Stimulated activated naive CD8-positive, alpha-beta T cell treated with anti-CD3 and anti-CD28 coated beads, Interleukin-15, Interleukin-2, amounts not matched to agents 100 ng/mL and 50 ng/mL, for 24 hours (primary cell): Measurements from ENCODE around the gene INTS14.

Experiments used
- H3K27ac Mint-ChIP-seq: one replicate; pipeline ENCODE4 v1.8.0; 2021; ENCODE audit warnings: mild to moderate bottlenecking, mixed read lengths
- H3K27me3 Mint-ChIP-seq: one replicate; pipeline ENCODE4 v1.8.0; 2021; ENCODE audit warnings: mixed read lengths
- H3K36me3 Mint-ChIP-seq: one replicate; pipeline ENCODE4 v1.8.0; 2021; ENCODE audit warnings: low read depth, mixed read lengths
- H3K4me1 Mint-ChIP-seq: one replicate; pipeline ENCODE4 v1.8.0; 2021; ENCODE audit warnings: low read depth, mixed read lengths
- H3K4me3 Mint-ChIP-seq: one replicate; pipeline ENCODE4 v1.8.0; 2021; ENCODE audit warnings: mild to moderate bottlenecking, mixed read lengths
- H3K9me3 Mint-ChIP-seq: one replicate; pipeline ENCODE4 v1.8.0; 2021; ENCODE audit warnings: mixed read lengths

The INTS14 gene

GRCh38 chr15:65610871-65611718, at the start of gene INTS14:
TSS of gene INTS14 (minus strand) at chr15:65611131. CDS start at chr15:65607380, 3,751 bp downstream.
- Mint-ChIP-seq H3K4me3 (peak within 1 kb of the TSS; percentile 98), H3K9me3 (no peaks in the 10 kb centered on the region), H3K27ac (peak within 1 kb of the TSS; percentile 97), H3K36me3 (peaks cover 16% of the 10 kb centered on the region), H3K27me3 (no peaks in the 10 kb centered on the region), H3K4me1 (peaks cover 45% of the 10 kb centered on the region)

- H3K27me3 Mint-ChIP-seq, result no peaks in the 10 kb centered on the region
- no peak overlapping the region for H3K4me3 Mint-ChIP-seq
- peaks cover 61% of the 10 kb centered on the region for H3K36me3 Mint-ChIP-seq
- H3K4me1 Mint-ChIP-seq, result no peaks in the 10 kb centered on the region
- no peaks in the 10 kb centered on the region for H3K9me3 Mint-ChIP-seq
- peak overlapping the region; percentile 16 for H3K27ac Mint-ChIP-seq
These were observed 48.6 kb upstream of the INTS14 start for GRCh38 chr15:65659502-65660052.

- Mint-ChIP-seq H3K4me3 (no peak overlapping the region), H3K9me3 (no peaks in the 10 kb centered on the region), H3K27ac (peak overlapping the region; percentile 17), H3K27me3 (no peaks in the 10 kb centered on the region), H3K4me1 (peaks cover 2% of the 10 kb centered on the region), H3K36me3 (peaks cover 62% of the 10 kb centered on the region)
These were observed 44.5 kb upstream of the INTS14 start for GRCh38 chr15:65655457-65655856.

DNA sequence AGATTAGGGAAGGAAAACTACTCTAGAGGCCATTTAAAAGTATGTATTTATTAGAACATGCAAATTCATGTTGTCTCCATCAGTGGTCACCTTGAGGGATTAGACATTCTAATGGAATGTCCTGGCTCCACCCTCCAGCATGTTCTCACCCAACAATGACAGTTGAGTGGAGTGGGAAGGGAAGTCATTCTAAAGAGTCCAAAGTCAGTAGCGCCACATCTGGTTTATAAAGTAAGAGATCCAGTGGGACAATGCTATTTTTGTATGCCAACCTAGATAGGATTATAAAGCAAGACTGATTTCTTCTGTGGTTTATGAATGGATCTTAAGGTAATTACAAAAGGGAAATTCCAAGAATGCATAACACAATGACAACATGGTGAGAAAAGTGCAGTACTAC, 44.1 kb upstream of the INTS14 start:
- Mint-ChIP-seq H3K4me1 (peaks cover 6% of the 10 kb centered on the region), H3K27me3 (no peaks in the 10 kb centered on the region), H3K4me3 (no peak overlapping the region), H3K36me3 (peaks cover 63% of the 10 kb centered on the region), H3K27ac (no peak overlapping the region), H3K9me3 (no peaks in the 10 kb centered on the region)

GRCh38 chr15:65653801-65654521, 43.0 kb upstream of the INTS14 start:
- Mint-ChIP-seq H3K27me3 (no peaks in the 10 kb centered on the region), H3K4me1 (peaks cover 6% of the 10 kb centered on the region), H3K36me3 (peaks cover 62% of the 10 kb centered on the region), H3K4me3 (no peak overlapping the region), H3K9me3 (no peaks in the 10 kb centered on the region), H3K27ac (no peak overlapping the region)

DNA sequence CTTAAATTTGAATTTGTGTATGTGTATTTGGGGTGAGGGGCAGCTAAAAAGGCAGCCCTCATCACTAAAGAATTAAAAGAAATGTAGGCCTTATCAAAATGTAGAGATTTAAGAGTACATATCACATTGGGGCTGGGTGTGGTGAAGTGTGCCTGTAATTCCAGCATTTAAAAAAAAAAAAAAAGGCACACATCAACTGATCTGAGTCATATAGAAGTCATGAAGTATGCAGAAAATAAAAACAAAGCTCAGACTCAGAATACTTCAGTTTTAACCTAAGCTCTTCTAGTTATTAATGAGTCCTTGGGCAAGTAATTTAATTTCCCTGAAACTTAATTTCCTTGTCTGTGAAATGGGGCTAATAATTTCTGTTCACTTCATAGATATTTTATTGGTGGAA, 42.4 kb upstream of the INTS14 start:
- Mint-ChIP-seq H3K4me3 (no peak overlapping the region), H3K9me3 (no peaks in the 10 kb centered on the region), H3K36me3 (peaks cover 58% of the 10 kb centered on the region), H3K27me3 (no peaks in the 10 kb centered on the region), H3K4me1 (peaks cover 6% of the 10 kb centered on the region), H3K27ac (no peak overlapping the region)

DNA sequence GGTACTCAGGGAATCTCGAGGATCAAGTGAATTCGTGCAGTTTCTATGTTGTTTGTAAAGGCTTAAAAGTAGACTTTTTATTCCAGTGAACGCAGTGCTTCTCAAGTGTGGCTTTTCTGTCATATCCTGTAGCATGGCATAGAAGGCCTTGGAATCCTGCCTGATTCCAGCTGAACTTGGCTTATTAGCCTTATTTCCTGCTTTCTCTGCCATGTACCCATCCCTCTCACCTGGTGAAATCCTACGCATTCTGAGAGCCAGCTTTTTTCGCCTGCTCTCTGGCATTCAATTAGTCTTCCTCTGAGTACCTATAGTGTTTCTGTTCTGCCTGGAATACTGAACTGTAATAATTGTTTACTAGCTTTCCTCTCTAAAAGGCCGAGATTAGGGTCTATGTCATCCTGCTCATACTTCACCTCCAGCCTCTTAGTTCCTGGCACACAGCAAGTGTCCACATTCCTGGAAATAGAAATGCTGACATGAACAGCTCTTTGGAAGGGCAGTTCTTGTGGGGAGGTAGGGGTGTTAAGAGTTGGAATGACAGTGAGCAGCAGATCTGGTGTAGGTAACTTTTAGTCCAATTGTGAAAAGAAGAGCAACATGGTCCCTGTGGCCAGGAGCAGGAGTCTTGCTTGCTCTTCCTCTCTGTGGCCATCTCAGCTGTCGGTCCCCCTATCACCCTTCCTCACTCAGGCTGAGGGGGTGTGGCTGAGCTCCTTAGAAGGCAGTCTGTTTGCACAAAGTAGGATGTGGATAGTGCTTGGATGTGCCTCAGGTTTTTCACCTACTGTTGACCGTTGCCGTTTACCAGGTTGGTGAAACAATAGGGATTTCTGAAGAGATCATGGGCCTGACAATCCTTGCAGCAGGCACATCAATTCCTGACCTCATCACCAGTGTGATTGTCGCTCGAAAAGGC, 41.2 kb upstream of the INTS14 start:
- no peaks in the 10 kb centered on the region for H3K27me3 Mint-ChIP-seq
- peaks cover 57% of the 10 kb centered on the region for H3K36me3 Mint-ChIP-seq
- H3K27ac Mint-ChIP-seq, result no peak overlapping the region
- H3K4me3 Mint-ChIP-seq, result no peak overlapping the region
- no peaks in the 10 kb centered on the region for H3K9me3 Mint-ChIP-seq
- H3K4me1 Mint-ChIP-seq, result peaks cover 6% of the 10 kb centered on the region

- no peaks in the 10 kb centered on the region for H3K27me3 Mint-ChIP-seq
- no peak overlapping the region for H3K4me3 Mint-ChIP-seq
- peaks cover 6% of the 10 kb centered on the region for H3K4me1 Mint-ChIP-seq
- no peak overlapping the region for H3K27ac Mint-ChIP-seq
- peaks cover 46% of the 10 kb centered on the region for H3K36me3 Mint-ChIP-seq
- H3K9me3 Mint-ChIP-seq, result no peaks in the 10 kb centered on the region
These were observed 40.1 kb upstream of the INTS14 start for GRCh38 chr15:65651042-65651322.

- Mint-ChIP-seq H3K27me3 (no peaks in the 10 kb centered on the region), H3K4me1 (peaks cover 6% of the 10 kb centered on the region), H3K4me3 (no peak overlapping the region), H3K36me3 (peaks cover 42% of the 10 kb centered on the region), H3K27ac (peak overlapping the region; percentile 70), H3K9me3 (no peaks in the 10 kb centered on the region)
These were observed 39.5 kb upstream of the INTS14 start for GRCh38 chr15:65650312-65651041.

DNA sequence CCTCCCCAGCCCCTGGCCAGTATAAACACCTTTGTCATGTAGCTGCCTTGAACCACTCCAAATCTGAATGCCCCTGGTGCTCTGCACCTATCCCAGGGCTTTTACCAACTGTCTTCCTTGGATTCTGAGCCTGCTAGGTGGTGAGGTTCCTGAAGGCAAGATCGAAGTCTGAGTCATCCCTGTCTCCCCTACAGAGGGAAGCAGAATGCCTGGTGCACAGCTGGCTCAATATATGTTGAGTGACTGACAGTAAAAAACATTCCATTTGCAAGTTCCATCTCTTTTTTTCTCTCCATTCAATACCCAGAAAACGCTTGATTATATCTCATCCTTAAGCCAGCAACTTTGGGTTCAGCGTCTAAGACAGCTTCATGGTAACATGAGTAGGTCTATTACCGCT, 35.6 kb upstream of the INTS14 start:
- Mint-ChIP-seq H3K36me3 (peaks cover 7% of the 10 kb centered on the region), H3K27me3 (no peaks in the 10 kb centered on the region), H3K9me3 (no peaks in the 10 kb centered on the region), H3K4me3 (no peak overlapping the region), H3K27ac (no peak overlapping the region), H3K4me1 (peaks cover 6% of the 10 kb centered on the region)

DNA sequence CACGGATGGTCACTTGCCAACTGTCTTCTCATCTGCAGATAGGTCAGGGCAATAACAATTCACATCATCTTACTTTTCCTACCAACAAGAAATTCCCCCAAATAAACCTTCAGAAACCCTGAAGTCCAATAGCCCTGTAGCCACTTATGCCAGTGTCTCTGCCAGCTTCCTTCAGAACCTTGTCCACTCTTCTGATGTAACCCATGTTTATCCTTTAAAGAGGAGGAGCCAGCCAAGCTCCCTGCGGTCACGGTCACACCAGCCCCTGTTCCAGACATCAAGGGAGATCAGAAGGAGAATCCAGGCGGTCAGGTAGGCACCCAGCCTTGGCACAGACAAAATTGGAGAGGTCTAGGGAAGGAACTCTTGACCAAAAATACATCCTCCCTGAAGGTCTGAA, 34.5 kb upstream of the INTS14 start:
- Mint-ChIP-seq H3K9me3 (no peaks in the 10 kb centered on the region), H3K4me1 (peaks cover 3% of the 10 kb centered on the region), H3K36me3 (peaks cover 4% of the 10 kb centered on the region), H3K27ac (no peak overlapping the region), H3K4me3 (no peak overlapping the region), H3K27me3 (no peaks in the 10 kb centered on the region)

GRCh38 chr15:65644282-65644681, 33.4 kb upstream of the INTS14 start:
- Mint-ChIP-seq H3K4me1 (no peaks in the 10 kb centered on the region), H3K27ac (peak overlapping the region; percentile 58), H3K36me3 (no peaks in the 10 kb centered on the region), H3K4me3 (no peak overlapping the region), H3K9me3 (no peaks in the 10 kb centered on the region), H3K27me3 (no peaks in the 10 kb centered on the region)

GRCh38 chr15:65642594-65642993, 31.7 kb upstream of the INTS14 start:
- Mint-ChIP-seq H3K27me3 (no peaks in the 10 kb centered on the region), H3K4me1 (peaks cover 10% of the 10 kb centered on the region), H3K27ac (no peak overlapping the region), H3K4me3 (no peak overlapping the region), H3K9me3 (no peaks in the 10 kb centered on the region), H3K36me3 (no peaks in the 10 kb centered on the region)

DNA sequence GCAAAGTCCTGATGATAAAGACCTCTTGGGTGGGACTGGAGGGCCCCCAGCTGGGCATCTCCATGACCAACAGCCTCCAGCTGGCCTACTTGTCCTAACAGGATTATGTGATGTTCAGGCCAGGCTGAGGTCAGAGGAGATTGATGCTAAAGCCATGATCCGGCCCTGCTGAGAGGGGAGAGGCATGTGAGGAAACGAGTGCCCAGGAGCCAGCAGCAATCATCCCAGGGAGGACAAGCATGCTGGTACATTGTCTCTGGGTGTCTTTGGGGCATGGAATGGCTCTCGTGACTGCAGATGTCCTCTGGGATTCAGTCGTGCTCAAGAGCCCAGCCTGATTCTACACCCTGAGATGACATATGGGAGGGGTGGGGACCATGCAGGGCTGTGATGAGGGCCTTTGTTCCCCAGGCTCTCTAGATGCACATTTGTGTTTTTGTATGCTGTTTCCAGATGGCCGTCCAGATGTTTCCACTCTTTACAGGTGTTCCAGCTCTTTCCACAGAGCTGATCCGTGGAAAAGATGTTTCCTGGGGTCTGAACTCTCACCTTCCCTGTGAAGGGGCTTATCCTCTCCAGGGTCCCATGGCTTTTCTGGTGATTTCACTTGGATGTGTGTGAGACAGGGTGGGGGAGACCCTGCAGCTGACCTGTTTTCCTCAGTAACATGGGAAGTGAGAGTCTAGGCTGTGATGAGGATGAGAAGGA, 31.0 kb upstream of the INTS14 start:
- H3K27ac Mint-ChIP-seq, result no peak overlapping the region
- no peaks in the 10 kb centered on the region for H3K36me3 Mint-ChIP-seq
- no peaks in the 10 kb centered on the region for H3K9me3 Mint-ChIP-seq
- H3K27me3 Mint-ChIP-seq, result no peaks in the 10 kb centered on the region
- H3K4me3 Mint-ChIP-seq, result no peak overlapping the region
- peaks cover 10% of the 10 kb centered on the region for H3K4me1 Mint-ChIP-seq
